ENCODE data around the gene STARD3. TPM values are rescaled to one million over a fixed set of nuclear protein-coding genes. Genes with fewer than 3 reads are reported as not detected.

The STARD3 gene
- total RNA-seq, 1 donor from 2014 or later: 51.2 TPM

DNA sequence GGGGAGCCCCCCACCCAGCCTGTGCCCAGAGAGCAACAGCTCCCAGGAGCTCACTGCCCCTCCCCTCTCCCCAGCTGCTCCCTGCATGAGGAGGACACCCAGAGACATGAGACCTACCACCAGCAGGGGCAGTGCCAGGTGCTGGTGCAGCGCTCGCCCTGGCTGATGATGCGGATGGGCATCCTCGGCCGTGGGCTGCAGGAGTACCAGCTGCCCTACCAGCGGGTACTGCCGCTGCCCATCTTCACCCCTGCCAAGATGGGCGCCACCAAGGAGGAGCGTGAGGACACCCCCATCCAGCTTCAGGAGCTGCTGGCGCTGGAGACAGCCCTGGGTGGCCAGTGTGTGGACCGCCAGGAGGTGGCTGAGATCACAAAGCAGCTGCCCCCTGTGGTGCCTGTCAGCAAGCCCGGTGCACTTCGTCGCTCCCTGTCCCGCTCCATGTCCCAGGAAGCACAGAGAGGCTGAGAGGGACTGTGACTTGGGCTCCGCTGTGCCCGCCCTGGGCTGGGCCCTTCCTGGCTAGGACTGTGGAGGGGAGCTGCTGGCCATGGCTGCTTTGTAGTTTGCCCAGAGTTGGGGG lies 28.8 kb downstream of the STARD3 start:
- H2AFZ ChIP-seq (ENCODE audit: low read depth, low read length): no peak overlapping the region
- H3K27me3 ChIP-seq (ENCODE audit: insufficient read depth, low read length): peaks cover 21% of the 10 kb centered on the region
- H3K9ac ChIP-seq (ENCODE audit: low read length): no peak overlapping the region
- Mint-ChIP-seq H3K4me3 (ENCODE audit: unreplicated experiment) (no peak overlapping the region), H3K27ac (ENCODE audit: unreplicated experiment) (peak overlapping the region; percentile 77), H3K27me3 (ENCODE audit: low read depth, unreplicated experiment) (peaks cover 21% of the 10 kb centered on the region), H3K9me3 (ENCODE audit: unreplicated experiment) (no peaks in the 10 kb centered on the region), H3K4me1 (ENCODE audit: low read depth, unreplicated experiment) (peaks cover 7% of the 10 kb centered on the region), H3K36me3 (ENCODE audit: low read depth, unreplicated experiment) (peaks cover 5% of the 10 kb centered on the region)
- no peak overlapping the region for H3K4me3 ChIP-seq (ENCODE audit: insufficient read depth, low read depth, low read length)
- no peak overlapping the region for H3K4me2 ChIP-seq (ENCODE audit: low read length)
- H3K36me3 ChIP-seq (ENCODE audit: insufficient read depth, low read length): no peaks in the 10 kb centered on the region
- DNase-seq (ENCODE audit: low read depth) (no peak), FAIRE-seq (no peak)
- H3K9me3 ChIP-seq (ENCODE audit: insufficient read depth, low read depth, low read length): no peaks in the 10 kb centered on the region
- H3K27ac ChIP-seq (ENCODE audit: low read depth, low read length): no peak overlapping the region
- peak; percentile 25 for TF ChIP-seq EZH2 (IDR thresholded peaks at IDR 0.05; ENCODE audit: insufficient read depth, low read length)
- TF ChIP-seq, protein P1, sequence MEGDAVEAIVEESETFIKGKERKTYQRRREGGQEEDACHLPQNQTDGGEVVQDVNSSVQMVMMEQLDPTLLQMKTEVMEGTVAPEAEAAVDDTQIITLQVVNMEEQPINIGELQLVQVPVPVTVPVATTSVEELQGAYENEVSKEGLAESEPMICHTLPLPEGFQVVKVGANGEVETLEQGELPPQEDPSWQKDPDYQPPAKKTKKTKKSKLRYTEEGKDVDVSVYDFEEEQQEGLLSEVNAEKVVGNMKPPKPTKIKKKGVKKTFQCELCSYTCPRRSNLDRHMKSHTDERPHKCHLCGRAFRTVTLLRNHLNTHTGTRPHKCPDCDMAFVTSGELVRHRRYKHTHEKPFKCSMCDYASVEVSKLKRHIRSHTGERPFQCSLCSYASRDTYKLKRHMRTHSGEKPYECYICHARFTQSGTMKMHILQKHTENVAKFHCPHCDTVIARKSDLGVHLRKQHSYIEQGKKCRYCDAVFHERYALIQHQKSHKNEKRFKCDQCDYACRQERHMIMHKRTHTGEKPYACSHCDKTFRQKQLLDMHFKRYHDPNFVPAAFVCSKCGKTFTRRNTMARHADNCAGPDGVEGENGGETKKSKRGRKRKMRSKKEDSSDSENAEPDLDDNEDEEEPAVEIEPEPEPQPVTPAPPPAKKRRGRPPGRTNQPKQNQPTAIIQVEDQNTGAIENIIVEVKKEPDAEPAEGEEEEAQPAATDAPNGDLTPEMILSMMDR (IDR thresholded peaks at IDR 0.05; ENCODE audit: insufficient read depth, low read depth, low read length): no peak
- peaks cover 17% of the 10 kb centered on the region for H4K20me1 ChIP-seq (ENCODE audit: insufficient read depth, low read length)
- peaks cover 5% of the 10 kb centered on the region for H3K4me1 ChIP-seq (ENCODE audit: insufficient read depth, low read length)
- H3K79me2 ChIP-seq (ENCODE audit: insufficient read depth, low read length): no peaks in the 10 kb centered on the region

DNA sequence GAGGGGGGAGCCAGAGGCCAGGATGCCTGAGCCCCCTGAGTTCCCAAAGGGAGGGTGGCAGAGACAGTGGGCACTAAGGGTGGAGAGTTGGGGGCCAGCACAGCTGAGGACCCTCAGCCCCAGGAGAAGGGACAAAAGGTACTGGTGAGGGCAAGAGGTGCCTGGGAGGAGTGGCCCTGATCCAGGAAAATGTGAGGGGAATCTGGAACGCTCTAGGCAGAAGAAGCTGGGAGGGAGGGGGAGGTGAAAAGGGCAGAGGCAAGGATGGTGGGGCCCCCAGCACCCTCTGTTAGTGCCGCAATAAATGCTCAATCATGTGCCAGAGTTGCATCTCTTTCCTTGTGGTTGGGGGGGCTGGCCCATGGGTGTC lies 29.3 kb downstream of the STARD3 start:
- H3K79me2 ChIP-seq (ENCODE audit: insufficient read depth, low read length): no peaks in the 10 kb centered on the region
- peak overlapping the region; percentile 77 for H3K27ac Mint-ChIP-seq (ENCODE audit: unreplicated experiment)
- TF ChIP-seq EZH2 (IDR thresholded peaks at IDR 0.05; ENCODE audit: insufficient read depth, low read length): no peak
- TF ChIP-seq, protein P1 (IDR thresholded peaks at IDR 0.05; ENCODE audit: insufficient read depth, low read depth, low read length): no peak
- H3K4me2 ChIP-seq (ENCODE audit: low read length): no peak overlapping the region
- H3K36me3 ChIP-seq (ENCODE audit: insufficient read depth, low read length): no peaks in the 10 kb centered on the region
- H3K4me1 ChIP-seq (ENCODE audit: insufficient read depth, low read length): peaks cover 5% of the 10 kb centered on the region
- peaks cover 22% of the 10 kb centered on the region for H3K27me3 Mint-ChIP-seq (ENCODE audit: low read depth, unreplicated experiment)
- H3K9me3 Mint-ChIP-seq (ENCODE audit: unreplicated experiment): no peaks in the 10 kb centered on the region
- no peak for DNase-seq (ENCODE audit: low read depth)
- no peak overlapping the region for H3K4me3 Mint-ChIP-seq (ENCODE audit: unreplicated experiment)
- H3K9me3 ChIP-seq (ENCODE audit: insufficient read depth, low read depth, low read length): no peaks in the 10 kb centered on the region
- peaks cover 26% of the 10 kb centered on the region for H3K27me3 ChIP-seq (ENCODE audit: insufficient read depth, low read length)
- H3K4me3 ChIP-seq (ENCODE audit: insufficient read depth, low read depth, low read length): no peak overlapping the region
- no peak overlapping the region for H3K27ac ChIP-seq (ENCODE audit: low read depth, low read length)
- peaks cover 7% of the 10 kb centered on the region for H3K4me1 Mint-ChIP-seq (ENCODE audit: low read depth, unreplicated experiment)
- peaks cover 17% of the 10 kb centered on the region for H4K20me1 ChIP-seq (ENCODE audit: insufficient read depth, low read length)
- peaks cover 1% of the 10 kb centered on the region for H3K36me3 Mint-ChIP-seq (ENCODE audit: low read depth, unreplicated experiment)
- no peak for FAIRE-seq
- no peak overlapping the region for H3K9ac ChIP-seq (ENCODE audit: low read length)
- H2AFZ ChIP-seq (ENCODE audit: low read depth, low read length): no peak overlapping the region

DNA sequence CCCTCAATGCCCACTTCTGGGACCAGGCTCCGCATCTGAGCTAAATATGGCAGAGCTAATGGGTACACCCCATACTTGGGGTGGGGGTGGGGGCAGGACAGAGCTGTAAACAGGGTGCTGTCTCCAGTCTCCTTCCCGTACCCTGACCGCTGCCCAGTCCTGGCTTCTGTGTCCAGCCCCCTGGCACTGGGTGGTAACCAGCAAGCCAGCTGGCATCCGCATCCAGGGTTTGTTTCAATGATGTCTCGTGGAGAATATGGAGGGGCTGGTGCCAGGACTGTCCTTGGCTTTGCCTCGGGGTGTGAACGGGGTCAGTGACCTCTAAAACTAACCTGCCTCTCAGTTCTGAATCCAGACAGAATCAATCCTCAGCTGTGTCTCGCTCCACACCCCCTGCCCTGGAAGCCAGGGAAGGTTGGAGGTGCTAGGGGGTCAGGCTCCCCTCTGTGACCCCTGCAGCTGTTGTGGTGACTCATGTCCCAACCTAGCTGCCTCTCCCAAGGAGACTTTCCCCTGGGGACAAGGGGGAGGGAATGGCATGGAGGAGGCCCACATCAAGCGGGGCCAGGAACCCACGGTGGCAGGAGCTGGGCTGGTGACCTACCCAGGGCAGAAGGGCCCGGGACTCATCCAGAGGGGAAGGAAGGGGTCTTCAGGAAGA lies 29.8 kb downstream of the STARD3 start:
- Histone ChIP-seq H3K4me3 (ENCODE audit: insufficient read depth, low read depth, low read length) (no peak overlapping the region), H3K4me1 (ENCODE audit: insufficient read depth, low read length) (peaks cover 5% of the 10 kb centered on the region), H3K27ac (ENCODE audit: low read depth, low read length) (no peak overlapping the region), H3K36me3 (ENCODE audit: insufficient read depth, low read length) (no peaks in the 10 kb centered on the region), H2AFZ (ENCODE audit: low read depth, low read length) (no peak overlapping the region), H3K79me2 (ENCODE audit: insufficient read depth, low read length) (no peaks in the 10 kb centered on the region), H3K9ac (ENCODE audit: low read length) (no peak overlapping the region), H3K4me2 (ENCODE audit: low read length) (no peak overlapping the region), H3K27me3 (ENCODE audit: insufficient read depth, low read length) (peaks cover 30% of the 10 kb centered on the region), H3K9me3 (ENCODE audit: insufficient read depth, low read depth, low read length) (no peaks in the 10 kb centered on the region), H4K20me1 (ENCODE audit: insufficient read depth, low read length) (peaks cover 17% of the 10 kb centered on the region)
- no peak overlapping the region for H3K27ac Mint-ChIP-seq (ENCODE audit: unreplicated experiment)
- TF ChIP-seq, protein P1 (IDR thresholded peaks at IDR 0.05; ENCODE audit: insufficient read depth, low read depth, low read length): no peak
- TF ChIP-seq EZH2 (IDR thresholded peaks at IDR 0.05; ENCODE audit: insufficient read depth, low read length): no peak
- DNase-seq (ENCODE audit: low read depth): no peak
- H3K4me1 Mint-ChIP-seq (ENCODE audit: low read depth, unreplicated experiment): peaks cover 7% of the 10 kb centered on the region
- H3K4me3 Mint-ChIP-seq (ENCODE audit: unreplicated experiment): peak overlapping the region; percentile 34
- H3K27me3 Mint-ChIP-seq (ENCODE audit: low read depth, unreplicated experiment): peaks cover 25% of the 10 kb centered on the region
- no peak for FAIRE-seq
- no peaks in the 10 kb centered on the region for H3K9me3 Mint-ChIP-seq (ENCODE audit: unreplicated experiment)
- H3K36me3 Mint-ChIP-seq (ENCODE audit: low read depth, unreplicated experiment): no peaks in the 10 kb centered on the region
